Measurements from ENCODE around the gene VDAC2.
"Not testable (repeated sequence)": the region's sequence is repeated elsewhere in the genome, so short reads cannot be mapped to it uniquely, and the experiment has no call there.

The VDAC2 gene

GRCh38 chr10:75197906-75198305 lies 12.7 kb upstream of the VDAC2 start:
- in situ Hi-C loops (cut with MboI; ENCODE audit: low sequenced_read_pairs): no loop called here

GRCh38 chr10:75199949-75200348 lies 10.6 kb upstream of the VDAC2 start:
- in situ Hi-C loops (cut with MboI; ENCODE audit: low sequenced_read_pairs): not testable (repeated sequence)

- in situ Hi-C loops (cut with MboI; ENCODE audit: low sequenced_read_pairs): no loop called here
These were observed 8.7 kb upstream of the VDAC2 start for GRCh38 chr10:75201793-75202307.

GRCh38 chr10:75202321-75203045 lies 8.1 kb upstream of the VDAC2 start:
- in situ Hi-C loops (cut with MboI; ENCODE audit: low sequenced_read_pairs): no loop called here

- in situ Hi-C loops (cut with MboI; ENCODE audit: low sequenced_read_pairs): not testable (repeated sequence)
These were observed 7.5 kb upstream of the VDAC2 start for GRCh38 chr10:75203046-75203620.

GRCh38 chr10:75203724-75204123 lies 6.9 kb upstream of the VDAC2 start:
- in situ Hi-C loops (cut with MboI; ENCODE audit: low sequenced_read_pairs): no loop called here

- in situ Hi-C loops (cut with MboI; ENCODE audit: low sequenced_read_pairs): no loop called here
These were observed 4.7 kb upstream of the VDAC2 start for GRCh38 chr10:75205908-75206307.

- in situ Hi-C loops (cut with MboI; ENCODE audit: low sequenced_read_pairs): not testable (repeated sequence)
These were observed 4.0 kb upstream of the VDAC2 start for GRCh38 chr10:75206638-75207037.

- in situ Hi-C loops (cut with MboI; ENCODE audit: low sequenced_read_pairs): no loop called here
These were observed 3.3 kb upstream of the VDAC2 start for GRCh38 chr10:75207079-75207856.

- in situ Hi-C loops (cut with MboI; ENCODE audit: low sequenced_read_pairs): no loop called here
These were observed 2.8 kb upstream of the VDAC2 start for GRCh38 chr10:75207857-75208144.

- in situ Hi-C loops (cut with MboI; ENCODE audit: low sequenced_read_pairs): no loop called here
These were observed 2.4 kb upstream of the VDAC2 start for GRCh38 chr10:75208181-75208580.

GRCh38 chr10:75209086-75209920 lies 1.3 kb upstream of the VDAC2 start:
- in situ Hi-C loops (cut with MboI; ENCODE audit: low sequenced_read_pairs): no loop called here

GRCh38 chr10:75209921-75210281 lies 695 bp upstream of the VDAC2 start:
- in situ Hi-C loops (cut with MboI; ENCODE audit: low sequenced_read_pairs): no loop called here

- in situ Hi-C loops (cut with MboI; ENCODE audit: low sequenced_read_pairs): no loop called here
These were observed 553 bp downstream of the VDAC2 start for GRCh38 chr10:75211007-75211691.

GRCh38 chr10:75212343-75212742 lies 1.7 kb downstream of the VDAC2 start:
- in situ Hi-C loops (cut with MboI; ENCODE audit: low sequenced_read_pairs): no loop called here

- in situ Hi-C loops (cut with MboI; ENCODE audit: low sequenced_read_pairs): no loop called here
These were observed 9.7 kb downstream of the VDAC2 start for GRCh38 chr10:75220274-75220673.

GRCh38 chr10:75221492-75221891 lies 10.9 kb downstream of the VDAC2 start:
- in situ Hi-C loops (cut with MboI; ENCODE audit: low sequenced_read_pairs): not testable (repeated sequence)

GRCh38 chr10:75223507-75223906 lies 12.9 kb downstream of the VDAC2 start:
- in situ Hi-C loops (cut with MboI; ENCODE audit: low sequenced_read_pairs): no loop called here

GRCh38 chr10:75226095-75226494 lies 15.5 kb downstream of the VDAC2 start:
- in situ Hi-C loops (cut with MboI; ENCODE audit: low sequenced_read_pairs): loop anchor here (25.0 kb wide), 1 partner anchor 964 kb away; no protein-coding TSS in a partner anchor

GRCh38 chr10:75226656-75227055 lies 16.1 kb downstream of the VDAC2 start:
- in situ Hi-C loops (cut with MboI; ENCODE audit: low sequenced_read_pairs): loop anchor here (25.0 kb wide), 1 partner anchor 964 kb away; no protein-coding TSS in a partner anchor
